Upper lobe of left lung (tissue), 6 donors: ENCODE results near the gene RIMBP3C. TPM values are rescaled to one million over a fixed set of nuclear protein-coding genes. Genes with fewer than 3 reads are reported as not detected.
"Not testable (repeated sequence)": the region's sequence is repeated elsewhere in the genome, so short reads cannot be mapped to it uniquely, and the experiment has no call there.

Experiments used
- ATAC-seq, 2 donors: fragments of 200-7000 bp; cut with Tn5 transposase; one replicate each; pipeline ENCODE4 v1.9.1; 2022; ENCODE audit warnings: mild to moderate bottlenecking in 2 of 2, moderate library complexity in 2 of 2; ENCODE audit not compliant: low FRiP score in 2 of 2
- DNase-seq, 2 donors: peaks; one replicate each; pipeline ENCODE4 v3.0.0-alpha.2; 2019 to 2020
- H3K27ac ChIP-seq, 4 donors: fragments of 200-600 bp; sonication (generic); one replicate each; pipeline ENCODE4 v1.5.1; 2016 to 2019
- H3K27me3 ChIP-seq, 4 donors: fragments of 200-600 bp; sonication (generic); one replicate each; pipeline ENCODE4 v1.5.1; 2017 to 2019
- H3K36me3 ChIP-seq, 4 donors: fragments of 200-600 bp; sonication (generic); one replicate each; pipeline ENCODE4 v1.5.1; 2016 to 2019
- H3K4me1 ChIP-seq, 4 donors: fragments of 200-600 bp; sonication (generic); one replicate each; pipeline ENCODE4 v1.5.1; 2018 to 2019
- H3K4me3 ChIP-seq, 4 donors: fragments of 200-600 bp; sonication (generic); one replicate each; pipeline ENCODE4 v1.5.1; 2017 to 2019; ENCODE audit warnings: mild to moderate bottlenecking in 2 of 4, moderate library complexity in 1 of 4
- H3K9me3 ChIP-seq, 4 donors: fragments of 200-600 bp; sonication (generic); one replicate each; pipeline ENCODE4 v1.5.1; 2018 to 2019
- EP300 ChIP-seq, 4 donors: sonication (generic); formaldehyde crosslinking; IDR thresholded peaks; one replicate each; pipeline ENCODE4 v1.5.1; 2017; ENCODE audit warnings: antibody characterized with exemption in 4 of 4, control low read depth in 2 of 4
- POLR2A ChIP-seq, 4 donors: fragments of 450-650 bp; IDR thresholded peaks; one replicate each; pipeline ENCODE4 v1.5.1; 2016 to 2017; ENCODE audit warnings: antibody characterized with exemption in 4 of 4, mild to moderate bottlenecking in 2 of 4
- POLR2AphosphoS5 ChIP-seq, 2 donors: sonication (generic); formaldehyde crosslinking; IDR thresholded peaks; one replicate each; pipeline ENCODE4 v1.5.1; 2017; ENCODE audit warnings: antibody characterized with exemption in 2 of 2
- WGBS, 2 donors: methylation state at CpG; one replicate each; pipeline ENCODE4 v1.1.5; 2017 to 2018; 5-methylcytosine and 5-hydroxymethylcytosine counted together
- total RNA-seq, 6 donors: library from RNA; depleted of rRNA in 4 of 6; stranded (reverse); fragments of >200 nt in 4 of 6; gene quantifications; one replicate each; pipeline versions ENCODE4 v1.1.0 to v1.2.1, GENCODE V29; 2016 to 2021
- TF ChIP-seq, protein P1 (sequence below), 6 experiments: fragments of 450-650 bp in 4 of 6; fragments of 200-600 bp in 2 of 6; sonication (generic) in 2 of 6; IDR thresholded peaks; one replicate each; pipeline ENCODE4 v1.5.1; 2016 to 2019; ENCODE audit warnings: antibody characterized with exemption in 6 of 6
- donor health status: DM: no; HTN: no; CAD: no; lungs with moderate emphysema.
- donor health status: DM: no; HTN: yes; CAD: no; lungs with severe emphysema.

The RIMBP3C gene
- total RNA-seq, 6 donors from 2014 or later: 0.10 to 1.0 (median 0.57) TPM; not detected in 1

DNA sequence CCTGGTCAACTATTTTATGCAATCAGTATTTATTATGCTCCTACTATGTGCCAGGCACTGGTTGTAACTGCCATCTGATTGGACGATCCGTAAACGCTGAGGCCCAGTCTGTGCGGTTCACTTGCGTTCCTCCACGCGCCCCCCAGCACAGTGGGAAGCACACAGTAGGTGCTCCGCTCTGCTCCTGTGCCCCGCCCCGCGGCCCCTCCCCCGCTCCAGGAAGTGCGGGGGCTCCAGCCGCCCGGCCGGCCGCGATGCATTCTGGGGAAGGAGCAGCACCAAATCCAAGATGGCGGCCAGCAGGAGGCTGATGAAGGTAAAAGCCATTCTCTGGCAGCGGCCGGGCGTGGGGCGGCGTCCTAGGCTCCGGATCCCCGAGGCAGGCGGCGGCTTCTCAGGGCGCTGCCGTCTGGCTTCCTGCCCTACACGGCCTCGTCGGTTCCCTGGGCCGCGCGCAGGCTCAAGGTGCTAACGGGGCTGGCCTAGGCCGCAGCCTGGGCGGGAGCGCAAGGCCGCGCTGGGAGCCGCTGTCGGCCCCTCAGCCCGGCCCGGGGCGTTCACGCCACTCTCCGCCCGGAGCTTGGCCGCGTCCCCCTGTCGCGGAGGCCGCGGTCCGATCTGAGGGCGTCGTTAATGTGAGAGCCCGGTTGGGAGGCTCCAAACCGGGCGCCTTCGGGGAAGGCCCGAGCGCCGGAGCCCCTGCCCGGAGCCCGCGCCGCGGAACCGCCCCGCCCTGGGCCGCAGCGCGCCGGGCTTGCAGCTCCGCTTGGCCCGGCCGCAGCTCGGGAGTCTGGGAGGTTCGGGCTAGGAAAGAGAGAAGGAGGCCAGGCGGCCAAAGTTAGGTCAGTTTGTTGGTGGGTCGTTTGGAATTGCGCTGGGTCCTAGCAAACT lies 16.4 kb upstream of the RIMBP3C start, which contains the start of gene UBE2L3:
Gene UBE2L3 (plus strand): TSS at position 259 of the 891 bp plus-strand sequence. CDS start 31 bp downstream, at position 290.
- 0 to 2% methylated on average over 7 to 48 of the region's 85 CpGs for WGBS, 2 donors
- Histone ChIP-seq H3K4me1 (peaks cover 30 to 49% (median 36%) of the 10 kb centered on the region in 4 donors), H3K9me3 (no peaks in the 10 kb centered on the region), H3K27ac (peak within 1 kb of the TSS; percentile 91 to 95 (median 94)), H3K27me3 (no peaks in the 10 kb centered on the region), H3K4me3 (peak within 1 kb of the TSS; percentile 58 to 93 (median 78)), H3K36me3 (no peaks in the 10 kb centered on the region)
- ATAC-seq (peak; percentile 89 to 97), DNase-seq (peak; percentile 84 to 96)
- TF ChIP-seq, protein P1, sequence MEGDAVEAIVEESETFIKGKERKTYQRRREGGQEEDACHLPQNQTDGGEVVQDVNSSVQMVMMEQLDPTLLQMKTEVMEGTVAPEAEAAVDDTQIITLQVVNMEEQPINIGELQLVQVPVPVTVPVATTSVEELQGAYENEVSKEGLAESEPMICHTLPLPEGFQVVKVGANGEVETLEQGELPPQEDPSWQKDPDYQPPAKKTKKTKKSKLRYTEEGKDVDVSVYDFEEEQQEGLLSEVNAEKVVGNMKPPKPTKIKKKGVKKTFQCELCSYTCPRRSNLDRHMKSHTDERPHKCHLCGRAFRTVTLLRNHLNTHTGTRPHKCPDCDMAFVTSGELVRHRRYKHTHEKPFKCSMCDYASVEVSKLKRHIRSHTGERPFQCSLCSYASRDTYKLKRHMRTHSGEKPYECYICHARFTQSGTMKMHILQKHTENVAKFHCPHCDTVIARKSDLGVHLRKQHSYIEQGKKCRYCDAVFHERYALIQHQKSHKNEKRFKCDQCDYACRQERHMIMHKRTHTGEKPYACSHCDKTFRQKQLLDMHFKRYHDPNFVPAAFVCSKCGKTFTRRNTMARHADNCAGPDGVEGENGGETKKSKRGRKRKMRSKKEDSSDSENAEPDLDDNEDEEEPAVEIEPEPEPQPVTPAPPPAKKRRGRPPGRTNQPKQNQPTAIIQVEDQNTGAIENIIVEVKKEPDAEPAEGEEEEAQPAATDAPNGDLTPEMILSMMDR (IDR thresholded peaks at IDR 0.05): peak in 1 of 6 experiments; percentile 37
- TF ChIP-seq POLR2A (IDR thresholded peaks at IDR 0.05) (peak in 2 of 4 donors; percentile 47 to 78), POLR2AphosphoS5 (IDR thresholded peaks at IDR 0.05) (peak; percentile 45 to 82), EP300 (IDR thresholded peaks at IDR 0.05) (no peak)

DNA sequence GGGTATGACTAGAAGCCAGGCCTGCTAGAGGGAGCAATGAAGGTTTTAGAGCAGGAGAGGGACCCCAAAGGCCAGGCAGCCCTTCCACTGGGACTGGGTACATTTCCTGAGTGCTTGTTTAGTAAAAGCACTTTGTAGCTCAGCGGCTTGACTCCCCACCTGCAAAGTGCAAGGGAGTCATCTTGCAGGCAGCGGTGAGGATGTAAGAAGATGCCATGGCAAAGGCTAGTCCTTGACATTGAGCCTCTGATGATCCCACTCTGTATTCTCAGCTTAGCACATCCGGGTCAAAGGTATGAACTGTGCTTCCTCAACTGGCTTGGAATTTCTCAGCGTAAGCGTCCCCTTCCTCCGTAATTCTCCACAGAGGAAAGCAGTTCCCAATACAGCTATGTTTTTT lies 13.2 kb upstream of the RIMBP3C start:
- DNase-seq (no peak), ATAC-seq (no peak)
- Histone ChIP-seq H3K36me3 (no peaks in the 10 kb centered on the region), H3K27ac (no peak overlapping the region), H3K27me3 (no peaks in the 10 kb centered on the region), H3K9me3 (no peaks in the 10 kb centered on the region), H3K4me1 (peaks cover 10 to 17% (median 10%) of the 10 kb centered on the region in 4 donors), H3K4me3 (no peak overlapping the region)
- 87 to 89% methylated on average over 6 of the region's 6 CpGs for WGBS, 2 donors
- TF ChIP-seq EP300 (IDR thresholded peaks at IDR 0.05) (no peak), POLR2A (IDR thresholded peaks at IDR 0.05) (no peak), POLR2AphosphoS5 (IDR thresholded peaks at IDR 0.05) (no peak)
- TF ChIP-seq, protein P1 (IDR thresholded peaks at IDR 0.05): no peak

DNA sequence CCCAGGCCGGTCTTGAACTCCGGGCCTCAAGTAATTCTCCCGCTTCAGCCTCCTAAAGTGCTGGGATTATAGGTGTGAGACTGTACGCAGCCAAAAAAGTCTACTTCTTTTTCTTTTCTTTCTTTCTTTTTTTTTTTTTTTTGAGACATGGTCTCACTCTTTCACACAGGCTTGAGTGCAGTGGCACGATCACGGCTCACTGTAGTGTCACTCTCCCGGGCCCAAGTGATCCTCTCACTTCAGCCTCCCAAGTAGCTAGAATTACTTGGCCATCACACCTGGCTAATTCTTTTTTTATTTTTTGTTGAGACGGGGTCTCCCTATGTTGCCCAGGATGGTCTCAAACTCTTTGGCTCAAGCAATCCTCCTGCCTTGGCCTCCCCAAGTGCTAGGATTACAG lies 12.7 kb upstream of the RIMBP3C start:
- Histone ChIP-seq H3K4me3 (no peak overlapping the region), H3K9me3 (no peaks in the 10 kb centered on the region), H3K27ac (no peak overlapping the region), H3K36me3 (no peaks in the 10 kb centered on the region), H3K27me3 (no peaks in the 10 kb centered on the region), H3K4me1 (peaks cover 5 to 12% (median 6%) of the 10 kb centered on the region in 4 donors)
- ATAC-seq (no peak), DNase-seq (no peak)
- WGBS, 2 donors: 93 to 95% methylated on average over 8 of the region's 8 CpGs
- no peak for TF ChIP-seq POLR2A (IDR thresholded peaks at IDR 0.05)
- TF ChIP-seq EP300 (IDR thresholded peaks at IDR 0.05): no peak
- no peak for TF ChIP-seq POLR2AphosphoS5 (IDR thresholded peaks at IDR 0.05)
- TF ChIP-seq, protein P1 (IDR thresholded peaks at IDR 0.05): no peak

- H3K4me3 ChIP-seq, H3K27ac ChIP-seq, ATAC-seq, H3K4me1 ChIP-seq, H3K9me3 ChIP-seq, DNase-seq, H3K27me3 ChIP-seq, H3K36me3 ChIP-seq: not testable (repeated sequence)
- WGBS, 2 donors: 13% methylated on average over 1 of the region's 3 CpGs
Measured at GRCh38 chr22:21560657-21561056, 9.4 kb upstream of the RIMBP3C start.

DNA sequence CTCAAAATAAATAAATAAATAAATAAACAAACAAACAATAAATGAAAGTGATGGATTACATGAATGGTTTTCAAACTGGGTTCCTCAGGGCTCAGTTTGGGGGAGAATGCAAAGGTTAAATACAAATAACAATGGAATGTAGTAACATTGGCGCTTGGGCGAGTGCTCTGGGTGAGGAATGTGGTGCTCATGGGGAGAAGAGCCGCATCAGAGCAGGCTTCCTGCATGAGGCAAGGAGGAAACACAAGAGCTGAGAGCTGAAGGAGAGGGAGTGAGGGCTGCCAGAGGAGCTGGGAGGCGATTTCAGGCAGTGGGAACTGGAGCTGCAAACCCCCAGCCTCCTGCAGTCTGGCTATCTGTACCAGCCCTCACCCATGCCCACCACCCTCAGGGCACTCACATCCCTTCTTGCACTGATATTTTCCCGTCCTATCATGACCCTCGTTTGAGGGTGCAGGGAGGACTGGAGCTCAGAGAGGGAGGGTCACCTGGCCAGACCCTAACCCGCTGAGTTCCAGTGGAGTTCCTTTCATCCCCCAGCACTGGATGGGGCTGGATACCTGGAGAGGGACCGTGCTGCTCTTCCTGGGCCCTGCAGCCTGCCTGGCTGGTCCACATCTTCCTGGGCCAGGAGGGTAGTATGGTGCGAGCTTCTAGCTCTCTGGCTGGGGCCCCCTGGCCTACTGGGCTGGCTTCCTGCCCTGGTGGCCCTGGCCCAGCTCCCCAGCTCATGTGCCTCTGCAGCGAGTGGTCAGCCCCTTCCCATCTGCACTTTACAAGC lies 8.3 kb upstream of the RIMBP3C start:
- 83% methylated on average over 1 of the region's 10 CpGs; no CpG with 5 or more reads in 1 of the 2 donors for WGBS, 2 donors
- H3K4me1 ChIP-seq, H3K27me3 ChIP-seq, H3K9me3 ChIP-seq, H3K36me3 ChIP-seq, H3K4me3 ChIP-seq, H3K27ac ChIP-seq: not testable (repeated sequence)
- peak in 1 of 2 donors; percentile 38 for ATAC-seq
- DNase-seq: peak in 1 of 2 donors; percentile 23

GRCh38 chr22:21550678-21551047 lies 598 bp downstream of the RIMBP3C start:
- H3K4me3 ChIP-seq, H3K9me3 ChIP-seq, DNase-seq, H3K27me3 ChIP-seq, H3K4me1 ChIP-seq, H3K27ac ChIP-seq, H3K36me3 ChIP-seq: not testable (repeated sequence)
- peak; percentile 46 to 88 for ATAC-seq
- no CpG with 5 or more reads among the region's 44 CpGs for WGBS, 2 donors

GRCh38 chr22:21550008-21550677 lies 1.1 kb downstream of the RIMBP3C start:
- H3K4me1 ChIP-seq, H3K4me3 ChIP-seq, H3K36me3 ChIP-seq, H3K9me3 ChIP-seq, DNase-seq, H3K27me3 ChIP-seq, H3K27ac ChIP-seq: not testable (repeated sequence)
- no CpG with 5 or more reads among the region's 62 CpGs for WGBS, 2 donors
- peak; percentile 71 to 80 for ATAC-seq

GRCh38 chr22:21549558-21549957 lies 1.7 kb downstream of the RIMBP3C start:
- not testable (repeated sequence) for H3K27ac ChIP-seq, H3K36me3 ChIP-seq, H3K9me3 ChIP-seq, H3K27me3 ChIP-seq, H3K4me3 ChIP-seq, H3K4me1 ChIP-seq, DNase-seq
- WGBS, 2 donors: no CpG with 5 or more reads among the region's 38 CpGs
- ATAC-seq: peak; percentile 12 to 38
